Omental fat pad (tissue), 4 donors: ENCODE results near the gene BTBD2. TPM values are rescaled to one million over a fixed set of nuclear protein-coding genes. Genes with fewer than 3 reads are reported as not detected.

Experiments used
- ATAC-seq: fragments of 150-250 bp; one replicate; pipeline ENCODE4 v1.9.1; 2016; ENCODE audit warnings: mild to moderate bottlenecking, moderate library complexity; ENCODE audit not compliant: low FRiP score
- DNase-seq: peaks from one replicate; pipeline ENCODE4 v3.0.0-alpha.2; 2019; ENCODE audit warnings: low spot score
- CTCF ChIP-seq, 3 donors: fragments of 450-650 bp; IDR thresholded peaks; one replicate each; pipeline ENCODE4 v1.5.1; 2016 to 2017; ENCODE audit warnings: antibody characterized with exemption in 3 of 3, mild to moderate bottlenecking in 3 of 3, moderate library complexity in 2 of 3
- total RNA-seq, 4 donors: library from RNA; depleted of rRNA; stranded (reverse); fragments of >200 nt; gene quantifications; one replicate each; pipeline ENCODE4 v1.1.0, GENCODE V29; 2016

Gene BTBD2
- 10 to 100 TPM; 37.1 to 58.3 (median 52.8) TPM for total RNA-seq

DNA sequence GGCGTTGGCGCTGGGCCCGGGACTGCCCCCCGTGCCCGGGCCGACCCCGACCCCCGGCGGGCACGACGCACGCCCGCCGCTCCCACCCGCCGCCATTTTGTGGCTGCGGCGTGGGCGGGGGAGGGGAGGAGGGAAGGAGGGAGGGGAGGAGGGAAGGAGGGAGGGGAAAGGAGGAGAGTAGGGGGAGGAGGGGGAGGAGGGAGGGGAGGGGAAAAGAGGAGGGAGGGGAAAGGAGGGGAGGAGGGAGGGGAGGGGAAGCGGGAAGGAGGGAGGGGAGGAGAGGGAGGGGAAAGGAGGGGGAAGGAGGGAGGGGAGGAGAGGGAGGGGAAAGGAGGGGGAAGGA lies at the start of gene BTBD2:
Gene BTBD2 (minus strand): TSS at position 107 of the 343 bp plus-strand sequence. CDS start 11 bp downstream, at position 96.
- TF ChIP-seq CTCF (IDR thresholded peaks at IDR 0.05) = no peak
- peak; percentile 29 for ATAC-seq
- no peak for DNase-seq

GRCh38 chr19:2064788-2065524 lies 49.4 kb upstream of the BTBD2 start:
- ATAC-seq = no peak
- no peak for DNase-seq
- TF ChIP-seq CTCF (IDR thresholded peaks at IDR 0.05) = no peak

GRCh38 chr19:2064395-2064787 lies 48.9 kb upstream of the BTBD2 start:
- TF ChIP-seq CTCF (IDR thresholded peaks at IDR 0.05) = no peak
- DNase-seq = no peak
- no peak for ATAC-seq

DNA sequence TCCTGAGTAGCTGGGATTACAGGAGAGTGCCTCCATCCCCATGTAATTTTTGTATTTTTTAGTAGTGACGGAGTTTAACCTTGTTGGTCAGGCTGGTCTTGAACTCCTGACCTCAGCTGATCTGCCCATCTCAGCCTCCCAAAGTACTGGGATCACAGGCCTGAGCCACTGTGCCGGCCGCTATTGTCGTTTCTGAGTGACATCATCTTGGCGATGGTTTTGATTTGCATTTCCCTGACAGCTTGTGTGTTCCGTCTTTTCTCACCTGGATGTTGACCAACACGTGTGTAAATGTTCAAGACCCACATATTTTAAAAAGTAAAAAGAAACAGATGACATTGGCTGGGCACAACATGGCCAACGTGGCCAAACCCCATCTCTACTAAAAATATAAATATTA lies 48.3 kb upstream of the BTBD2 start:
- DNase-seq (no peak), ATAC-seq (no peak)
- no peak for TF ChIP-seq CTCF (IDR thresholded peaks at IDR 0.05)

DNA sequence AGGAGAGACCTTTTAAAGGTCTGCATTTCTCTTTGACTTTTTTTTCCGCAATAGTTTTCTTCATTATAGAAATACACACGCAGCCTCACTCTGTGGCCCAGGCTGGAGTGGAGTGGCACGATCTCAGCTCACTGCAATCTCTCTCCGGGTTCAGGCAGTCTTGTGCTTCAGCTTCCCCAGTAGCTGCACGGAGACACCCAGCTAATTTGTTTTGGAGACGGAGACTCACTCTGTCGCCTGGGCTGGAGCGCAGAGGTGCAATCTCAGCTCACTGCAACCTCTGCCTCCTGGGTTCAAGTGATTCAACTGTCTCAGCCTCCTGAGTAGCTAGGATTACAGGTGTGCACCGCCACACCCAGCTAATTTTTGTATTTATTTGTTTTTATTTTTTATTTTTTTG lies 47.3 kb upstream of the BTBD2 start:
- ATAC-seq = no peak
- TF ChIP-seq CTCF (IDR thresholded peaks at IDR 0.05) = no peak
- DNase-seq = no peak

DNA sequence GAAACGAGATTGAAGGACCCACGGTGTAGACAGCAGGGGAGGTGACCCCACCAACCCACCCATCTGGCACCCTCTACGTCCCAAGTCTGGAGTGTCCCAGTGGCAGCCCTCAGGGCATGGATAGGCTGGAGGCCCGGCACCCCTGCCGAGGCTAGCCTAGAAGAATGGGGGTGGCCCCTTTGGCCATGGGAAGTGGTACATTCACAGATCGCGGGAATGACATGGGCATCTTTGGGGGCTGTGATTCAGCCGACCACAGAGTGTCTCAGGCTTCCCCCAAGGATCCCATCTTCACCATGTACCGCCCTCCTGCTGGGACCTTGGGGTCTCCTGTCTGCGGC lies 46.8 kb upstream of the BTBD2 start:
- ATAC-seq (no peak), DNase-seq (no peak)
- no peak for TF ChIP-seq CTCF (IDR thresholded peaks at IDR 0.05)
